Activated CD4-positive, alpha-beta T cell treated with anti-CD3 and anti-CD28 coated beads, Interleukin-2, amount 10 ng/mL, durations not matched to agents 24 days and 14 days (primary cell): ENCODE measurements around the gene SNX9. TPM values are rescaled to one million over a fixed set of nuclear protein-coding genes. Genes with fewer than 3 reads are reported as not detected.
A peak's percentile ranks its signal among the peaks of the same experiment; 100 is the strongest.

Experiments used
- DNase-seq: peaks from one replicate; pipeline ENCODE4 v3.0.0; 2022
- H3K27ac Mint-ChIP-seq: one replicate; pipeline ENCODE4 v1.8.0; 2022; ENCODE audit warnings: mild to moderate bottlenecking, mixed read lengths
- H3K27me3 Mint-ChIP-seq: one replicate; pipeline ENCODE4 v1.8.0; 2022; ENCODE audit warnings: mixed read lengths
- H3K36me3 Mint-ChIP-seq: one replicate; pipeline ENCODE4 v1.8.0; 2022; ENCODE audit warnings: low read depth, mild to moderate bottlenecking, mixed read lengths
- H3K4me1 Mint-ChIP-seq: one replicate; pipeline ENCODE4 v1.8.0; 2021; ENCODE audit warnings: mixed read lengths
- H3K4me3 Mint-ChIP-seq: one replicate; pipeline ENCODE4 v1.8.0; 2022; ENCODE audit warnings: mild to moderate bottlenecking, moderate library complexity, mixed read lengths
- H3K9me3 Mint-ChIP-seq: one replicate; pipeline ENCODE4 v1.8.0; 2021; ENCODE audit warnings: mixed read lengths
- intact Hi-C: fragments of 100-400 bp; cut with micrococcal nuclease; formaldehyde crosslinking; loops from one replicate; pipeline ENCODE4 v1.15.1; 2023
- total RNA-seq: library from RNA; stranded (reverse); gene quantifications from 2 replicates; pipeline ENCODE4 v1.2.3, GENCODE V29; 2022

Gene SNX9
- total RNA-seq = 33.7 and 34.0 TPM in 2 replicates

DNA sequence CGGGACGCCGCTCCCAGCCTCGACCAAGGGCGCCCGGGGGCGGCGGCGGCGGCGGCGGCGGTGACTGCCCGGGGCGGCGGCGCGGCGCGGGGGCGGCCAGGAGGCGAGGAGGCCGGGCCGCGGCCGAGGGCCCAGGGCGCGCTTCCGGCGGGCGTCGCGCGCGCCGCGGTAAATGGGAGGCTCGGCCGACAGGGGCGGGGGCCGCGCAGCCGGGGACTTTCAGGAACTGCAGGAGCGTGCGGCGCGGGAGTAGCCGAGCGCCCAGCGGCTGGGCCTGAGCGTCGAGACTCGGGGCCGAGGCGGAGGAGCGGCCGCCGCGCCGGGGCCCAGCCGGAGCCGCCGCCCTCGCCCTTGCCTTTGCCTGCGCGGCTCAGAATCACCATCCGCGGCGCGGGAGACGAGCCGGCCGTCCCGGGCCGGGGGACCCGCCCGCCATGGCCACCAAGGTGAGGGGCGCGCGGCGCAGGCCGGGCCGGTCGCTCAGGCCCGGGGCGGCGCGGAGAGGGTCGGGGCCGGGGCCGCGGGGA, at the start of gene SNX9:
Gene SNX9, plus strand, starts transcription at position 246 of the 527 bp plus-strand sequence. Its CDS starts 189 bp downstream, at position 435.
- intact Hi-C loops = loop anchor here (5.0 kb wide), 2 partner anchors 139 to 159 kb away; partner anchors contain the start of gene SYNJ2
- Mint-ChIP-seq H3K27ac (peak within 1 kb of the TSS; percentile 99), H3K27me3 (peaks cover 34% of the 10 kb centered on the region), H3K4me3 (peak within 1 kb of the TSS; percentile 95), H3K9me3 (no peaks in the 10 kb centered on the region), H3K4me1 (peaks cover 34% of the 10 kb centered on the region), H3K36me3 (peaks cover 16% of the 10 kb centered on the region)
- peak; percentile 89 for DNase-seq

DNA sequence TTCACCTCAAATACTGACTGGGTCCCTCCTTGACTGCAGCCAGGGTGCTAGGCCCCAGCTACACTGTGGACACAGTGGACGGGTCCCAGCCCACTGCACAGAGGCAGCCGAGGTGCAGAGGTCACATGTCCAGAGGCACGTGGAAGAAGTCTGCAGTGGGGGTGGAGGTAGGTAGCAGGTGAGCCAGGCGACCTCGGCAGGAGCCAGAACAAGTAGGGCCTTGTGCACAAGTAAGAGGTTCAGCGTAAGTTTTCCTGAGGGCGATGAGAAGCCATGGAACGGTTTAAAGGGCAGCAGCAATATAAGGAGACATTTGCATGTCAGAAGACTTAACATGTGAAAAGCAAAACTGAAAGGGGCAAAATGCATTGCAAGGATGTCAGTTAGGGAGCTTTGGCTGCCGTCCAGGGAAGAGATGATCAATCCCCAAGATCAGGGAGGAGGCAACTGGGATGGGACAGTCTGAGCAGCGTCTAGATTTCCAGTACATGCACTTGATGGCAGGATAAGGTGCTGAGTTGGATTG, 49.7 kb upstream of the SNX9 start:
- Mint-ChIP-seq H3K4me1 (peaks cover 19% of the 10 kb centered on the region), H3K27me3 (peaks cover 34% of the 10 kb centered on the region), H3K4me3 (no peak overlapping the region), H3K9me3 (peaks cover 8% of the 10 kb centered on the region), H3K27ac (peak overlapping the region; percentile 73), H3K36me3 (peaks cover 8% of the 10 kb centered on the region)
- intact Hi-C loops = no loop called here
- DNase-seq = peak; percentile 54

GRCh38 chr6:157774153-157775135, 48.6 kb upstream of the SNX9 start:
- peaks cover 8% of the 10 kb centered on the region for H3K9me3 Mint-ChIP-seq
- no peak overlapping the region for H3K4me3 Mint-ChIP-seq
- peaks cover 41% of the 10 kb centered on the region for H3K27me3 Mint-ChIP-seq
- H3K4me1 Mint-ChIP-seq = peaks cover 12% of the 10 kb centered on the region
- peak overlapping the region; percentile 73 for H3K27ac Mint-ChIP-seq
- peaks cover 8% of the 10 kb centered on the region for H3K36me3 Mint-ChIP-seq
- DNase-seq = no peak
- intact Hi-C loops = no loop called here

DNA sequence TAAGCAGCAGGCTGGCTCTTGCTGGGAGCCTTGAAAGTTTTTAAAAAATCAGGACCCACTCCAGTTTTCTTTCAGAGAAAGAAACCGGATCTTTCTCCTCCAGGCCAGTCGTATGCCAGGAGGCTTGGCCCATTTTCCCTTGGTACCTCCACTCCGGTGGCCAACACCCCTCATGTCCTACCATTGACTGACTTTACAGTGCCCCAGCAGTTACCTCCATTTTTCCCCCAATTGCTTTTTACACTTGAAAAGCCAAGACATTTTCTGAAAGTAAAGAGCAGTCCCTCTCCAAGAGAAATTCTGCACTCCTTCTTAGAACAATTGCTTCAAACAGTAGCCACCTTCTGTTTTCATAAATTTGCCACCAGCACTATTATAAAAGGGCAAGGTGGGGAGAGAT, 47.7 kb upstream of the SNX9 start:
- no peak overlapping the region for H3K27ac Mint-ChIP-seq
- no peak for DNase-seq
- peaks cover 7% of the 10 kb centered on the region for H3K4me1 Mint-ChIP-seq
- H3K36me3 Mint-ChIP-seq = peaks cover 8% of the 10 kb centered on the region
- H3K27me3 Mint-ChIP-seq = peaks cover 42% of the 10 kb centered on the region
- H3K9me3 Mint-ChIP-seq = peaks cover 8% of the 10 kb centered on the region
- intact Hi-C loops = no loop called here
- H3K4me3 Mint-ChIP-seq = no peak overlapping the region

DNA sequence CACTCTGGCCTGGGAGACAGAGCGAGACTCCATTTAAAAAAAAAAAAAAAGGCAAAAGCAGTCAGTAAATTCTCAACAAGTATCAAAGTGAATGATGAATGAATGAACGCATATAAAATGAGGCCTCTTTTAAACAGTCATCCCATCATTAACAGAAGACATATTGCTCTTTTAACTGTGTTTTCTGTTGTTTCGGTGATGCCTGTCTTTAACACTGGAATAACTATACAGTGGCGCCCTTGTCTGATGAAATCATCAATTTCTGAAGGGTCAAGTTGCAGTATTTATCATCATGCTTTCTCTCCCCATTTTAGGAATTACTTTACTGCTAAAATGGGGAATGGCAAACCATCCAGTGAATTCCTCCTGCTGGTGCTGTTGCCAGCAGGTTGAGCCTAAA, 45.7 kb upstream of the SNX9 start:
- intact Hi-C loops = no loop called here
- H3K4me1 Mint-ChIP-seq = peaks cover 7% of the 10 kb centered on the region
- no peak overlapping the region for H3K4me3 Mint-ChIP-seq
- peaks cover 53% of the 10 kb centered on the region for H3K27me3 Mint-ChIP-seq
- H3K9me3 Mint-ChIP-seq = peaks cover 8% of the 10 kb centered on the region
- H3K36me3 Mint-ChIP-seq = peaks cover 8% of the 10 kb centered on the region
- no peak for DNase-seq
- H3K27ac Mint-ChIP-seq = no peak overlapping the region

DNA sequence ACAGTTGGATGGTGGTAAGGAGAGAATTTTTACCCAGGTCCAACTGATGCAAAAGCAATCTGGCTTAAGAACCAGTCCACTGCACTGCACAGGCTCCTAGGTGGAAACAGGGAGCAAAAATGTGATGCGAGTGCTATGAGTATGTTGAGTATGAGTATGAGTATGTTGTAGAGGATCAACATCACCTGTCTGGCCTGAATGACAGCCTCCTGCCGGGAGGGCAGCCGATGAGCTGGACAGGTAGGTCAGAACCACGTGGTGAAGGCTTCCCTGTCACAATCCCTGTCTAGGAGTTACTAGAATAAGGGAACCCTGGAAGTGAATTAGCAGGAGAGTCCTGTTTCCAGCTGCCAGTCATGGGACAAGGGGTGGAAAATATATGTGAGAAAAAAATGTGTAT, 44.3 kb upstream of the SNX9 start:
- DNase-seq = no peak
- H3K4me3 Mint-ChIP-seq = no peak overlapping the region
- peaks cover 2% of the 10 kb centered on the region for H3K4me1 Mint-ChIP-seq
- peaks cover 3% of the 10 kb centered on the region for H3K9me3 Mint-ChIP-seq
- peaks cover 51% of the 10 kb centered on the region for H3K27me3 Mint-ChIP-seq
- intact Hi-C loops = no loop called here
- H3K27ac Mint-ChIP-seq = no peak overlapping the region
- peaks cover 4% of the 10 kb centered on the region for H3K36me3 Mint-ChIP-seq

GRCh38 chr6:157779705-157780604, 43.1 kb upstream of the SNX9 start:
- Mint-ChIP-seq H3K4me1 (no peaks in the 10 kb centered on the region), H3K27me3 (peaks cover 51% of the 10 kb centered on the region), H3K27ac (no peak overlapping the region), H3K36me3 (no peaks in the 10 kb centered on the region), H3K4me3 (no peak overlapping the region), H3K9me3 (no peaks in the 10 kb centered on the region)
- DNase-seq = no peak
- intact Hi-C loops = no loop called here

DNA sequence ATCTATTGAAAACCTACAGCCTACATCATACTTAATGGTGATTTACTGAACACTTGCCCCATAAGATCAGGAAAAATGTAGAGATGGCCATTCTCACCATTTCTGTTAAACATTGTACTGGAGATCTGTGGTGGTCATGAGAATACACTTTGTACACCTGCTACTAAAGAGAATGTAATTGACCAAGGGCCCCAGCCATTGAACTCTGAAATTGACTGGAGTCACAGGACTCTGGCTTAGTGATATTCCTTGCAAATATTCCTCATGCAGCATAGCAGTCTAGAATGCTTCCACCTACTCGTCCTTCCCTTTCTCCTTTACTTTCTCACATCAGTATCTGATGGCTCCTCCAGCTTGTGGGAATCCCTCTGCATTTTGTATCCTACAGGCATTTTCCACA, 37.4 kb upstream of the SNX9 start:
- Mint-ChIP-seq H3K27me3 (peaks cover 46% of the 10 kb centered on the region), H3K27ac (no peak overlapping the region), H3K4me3 (no peak overlapping the region), H3K36me3 (no peaks in the 10 kb centered on the region), H3K9me3 (no peaks in the 10 kb centered on the region), H3K4me1 (peaks cover 1% of the 10 kb centered on the region)
- DNase-seq = no peak
- intact Hi-C loops = no loop called here

- Mint-ChIP-seq H3K4me1 (peaks cover 5% of the 10 kb centered on the region), H3K9me3 (no peaks in the 10 kb centered on the region), H3K27me3 (peaks cover 42% of the 10 kb centered on the region), H3K27ac (no peak overlapping the region), H3K36me3 (no peaks in the 10 kb centered on the region), H3K4me3 (no peak overlapping the region)
- no peak for DNase-seq
- intact Hi-C loops = no loop called here
These were observed 36.8 kb upstream of the SNX9 start for GRCh38 chr6:157786221-157786620.

- Mint-ChIP-seq H3K27ac (no peak overlapping the region), H3K9me3 (no peaks in the 10 kb centered on the region), H3K36me3 (no peaks in the 10 kb centered on the region), H3K27me3 (peaks cover 40% of the 10 kb centered on the region), H3K4me3 (no peak overlapping the region), H3K4me1 (peaks cover 5% of the 10 kb centered on the region)
- intact Hi-C loops = no loop called here
- no peak for DNase-seq
These were observed 36.0 kb upstream of the SNX9 start for GRCh38 chr6:157787080-157787479.

GRCh38 chr6:157788180-157788579, 34.9 kb upstream of the SNX9 start:
- peaks cover 37% of the 10 kb centered on the region for H3K27me3 Mint-ChIP-seq
- H3K9me3 Mint-ChIP-seq = no peaks in the 10 kb centered on the region
- intact Hi-C loops = no loop called here
- H3K27ac Mint-ChIP-seq = no peak overlapping the region
- no peak for DNase-seq
- no peaks in the 10 kb centered on the region for H3K36me3 Mint-ChIP-seq
- peaks cover 5% of the 10 kb centered on the region for H3K4me1 Mint-ChIP-seq
- no peak overlapping the region for H3K4me3 Mint-ChIP-seq

DNA sequence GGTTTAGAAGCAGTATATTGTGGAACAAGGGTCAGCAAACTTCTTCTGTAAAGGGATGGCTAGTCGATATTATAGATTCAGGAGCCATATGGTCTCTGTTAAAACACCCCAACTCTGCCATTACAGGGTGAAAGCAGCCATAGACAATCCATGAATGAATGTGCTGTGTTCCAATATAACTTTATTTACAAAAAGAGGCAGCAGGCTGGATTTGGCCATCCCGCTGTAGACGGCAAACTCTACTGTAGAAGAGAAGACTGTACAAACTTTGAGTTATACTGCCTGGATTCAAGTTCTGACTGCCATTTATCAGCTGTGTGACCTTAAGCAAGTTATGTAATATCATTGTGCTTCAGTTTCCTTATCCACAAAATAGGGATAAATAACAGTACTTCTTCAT, 33.7 kb upstream of the SNX9 start:
- H3K9me3 Mint-ChIP-seq = peaks cover 4% of the 10 kb centered on the region
- H3K27me3 Mint-ChIP-seq = peaks cover 37% of the 10 kb centered on the region
- intact Hi-C loops = no loop called here
- H3K27ac Mint-ChIP-seq = no peak overlapping the region
- no peak overlapping the region for H3K4me3 Mint-ChIP-seq
- no peaks in the 10 kb centered on the region for H3K36me3 Mint-ChIP-seq
- DNase-seq = peak; percentile 50
- peaks cover 7% of the 10 kb centered on the region for H3K4me1 Mint-ChIP-seq

GRCh38 chr6:157789861-157790260, 33.2 kb upstream of the SNX9 start:
- H3K27ac Mint-ChIP-seq = no peak overlapping the region
- no peaks in the 10 kb centered on the region for H3K36me3 Mint-ChIP-seq
- peaks cover 4% of the 10 kb centered on the region for H3K9me3 Mint-ChIP-seq
- intact Hi-C loops = no loop called here
- peak; percentile 33 for DNase-seq
- no peak overlapping the region for H3K4me3 Mint-ChIP-seq
- peaks cover 7% of the 10 kb centered on the region for H3K4me1 Mint-ChIP-seq
- peaks cover 34% of the 10 kb centered on the region for H3K27me3 Mint-ChIP-seq
